RWPE2 (cell line): ENCODE results near the gene SP3.

Experiments used
- ATAC-seq: fragments of 200-7000 bp; cut with Tn5 transposase; 3 replicates; pipeline ENCODE4 v1.9.1; 2021; ENCODE audit warnings: low read depth
- DNase-seq: peaks from one replicate; pipeline ENCODE4 v3.0.0-alpha.2; 2020; ENCODE audit warnings: low spot score
- H3K27ac ChIP-seq: fragments of 450-650 bp; 2 replicates; pipeline ENCODE4 v1.5.1; 2017; ENCODE audit warnings: mild to moderate bottlenecking; ENCODE audit not compliant: poor library complexity, severe bottlenecking
- H3K27me3 ChIP-seq: fragments of 250-450 bp; sonication (Bioruptor Pico); 2 replicates; pipeline ENCODE4 v1.5.1; 2021; ENCODE audit warnings: mild to moderate bottlenecking, moderate library complexity; ENCODE audit not compliant: insufficient read depth, poor library complexity, severe bottlenecking
- H3K36me3 ChIP-seq: fragments of 250-450 bp; sonication (Bioruptor Pico); 2 replicates; pipeline ENCODE4 v1.5.1; 2020; ENCODE audit warnings: low read depth, mild to moderate bottlenecking, moderate library complexity
- H3K4me1 ChIP-seq: fragments of 250-450 bp; sonication (Bioruptor Pico); 2 replicates; pipeline ENCODE4 v1.5.1; 2021; ENCODE audit warnings: mild to moderate bottlenecking, moderate library complexity; ENCODE audit not compliant: insufficient read depth, poor library complexity, severe bottlenecking
- H3K4me3 ChIP-seq: fragments of 250-450 bp; sonication (Bioruptor Pico); 2 replicates; pipeline ENCODE4 v1.5.1; 2021; ENCODE audit warnings: mild to moderate bottlenecking, moderate library complexity; ENCODE audit not compliant: severe bottlenecking
- H3K9me3 ChIP-seq: fragments of 250-450 bp; sonication (Bioruptor Pico); 2 replicates; pipeline ENCODE4 v1.5.1; 2021; ENCODE audit warnings: mild to moderate bottlenecking, moderate library complexity; ENCODE audit not compliant: severe bottlenecking
- TF ChIP-seq, protein P1 (sequence below): fragments of 450-650 bp; IDR thresholded peaks from one replicate; pipeline ENCODE4 v1.5.1; 2017; ENCODE audit warnings: mild to moderate bottlenecking, moderate library complexity; ENCODE audit not compliant: poor library complexity, severe bottlenecking

The SP3 gene

DNA sequence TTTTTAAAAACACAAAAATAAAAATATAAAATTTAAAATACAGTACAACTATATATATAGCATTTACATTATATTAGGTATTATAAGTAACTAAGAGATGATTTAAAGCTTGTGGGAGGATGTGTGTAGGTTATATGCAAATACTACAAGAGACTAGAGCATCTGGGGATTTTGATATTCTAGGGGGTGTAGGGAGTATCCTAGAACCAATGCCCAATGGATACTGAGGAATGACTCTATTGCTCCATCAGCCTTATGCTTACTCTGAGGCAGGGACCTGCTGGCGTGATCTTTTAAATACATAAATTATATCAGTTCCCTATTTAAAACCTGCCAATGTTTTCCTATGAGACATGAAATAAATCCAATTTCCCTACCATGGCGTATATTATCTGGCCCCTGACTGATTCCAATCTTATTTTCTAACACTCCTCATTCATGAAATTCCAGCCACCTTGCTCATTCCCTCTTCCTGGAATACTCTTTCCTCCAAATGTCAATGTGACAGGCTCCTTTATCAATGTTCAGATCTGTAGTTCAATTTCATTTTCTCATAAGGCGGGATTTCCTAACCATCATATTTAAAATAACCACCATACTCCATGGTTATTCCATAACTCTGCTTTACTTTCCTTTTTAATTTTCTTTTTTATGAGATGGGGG, 22.2 kb downstream of the SP3 start:
- ATAC-seq (peak; percentile 30; the same call in 1 of the 3 replicates), DNase-seq (no peak)
- H3K4me1 ChIP-seq = peaks cover 42% of the 10 kb centered on the region
- H3K36me3 ChIP-seq = peaks cover 9% of the 10 kb centered on the region
- no peaks in the 10 kb centered on the region for H3K9me3 ChIP-seq
- H3K27me3 ChIP-seq = no peaks in the 10 kb centered on the region
- no peak overlapping the region for H3K4me3 ChIP-seq
- peak overlapping the region; percentile 19 for H3K27ac ChIP-seq
- TF ChIP-seq, protein P1, sequence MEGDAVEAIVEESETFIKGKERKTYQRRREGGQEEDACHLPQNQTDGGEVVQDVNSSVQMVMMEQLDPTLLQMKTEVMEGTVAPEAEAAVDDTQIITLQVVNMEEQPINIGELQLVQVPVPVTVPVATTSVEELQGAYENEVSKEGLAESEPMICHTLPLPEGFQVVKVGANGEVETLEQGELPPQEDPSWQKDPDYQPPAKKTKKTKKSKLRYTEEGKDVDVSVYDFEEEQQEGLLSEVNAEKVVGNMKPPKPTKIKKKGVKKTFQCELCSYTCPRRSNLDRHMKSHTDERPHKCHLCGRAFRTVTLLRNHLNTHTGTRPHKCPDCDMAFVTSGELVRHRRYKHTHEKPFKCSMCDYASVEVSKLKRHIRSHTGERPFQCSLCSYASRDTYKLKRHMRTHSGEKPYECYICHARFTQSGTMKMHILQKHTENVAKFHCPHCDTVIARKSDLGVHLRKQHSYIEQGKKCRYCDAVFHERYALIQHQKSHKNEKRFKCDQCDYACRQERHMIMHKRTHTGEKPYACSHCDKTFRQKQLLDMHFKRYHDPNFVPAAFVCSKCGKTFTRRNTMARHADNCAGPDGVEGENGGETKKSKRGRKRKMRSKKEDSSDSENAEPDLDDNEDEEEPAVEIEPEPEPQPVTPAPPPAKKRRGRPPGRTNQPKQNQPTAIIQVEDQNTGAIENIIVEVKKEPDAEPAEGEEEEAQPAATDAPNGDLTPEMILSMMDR = no peak

DNA sequence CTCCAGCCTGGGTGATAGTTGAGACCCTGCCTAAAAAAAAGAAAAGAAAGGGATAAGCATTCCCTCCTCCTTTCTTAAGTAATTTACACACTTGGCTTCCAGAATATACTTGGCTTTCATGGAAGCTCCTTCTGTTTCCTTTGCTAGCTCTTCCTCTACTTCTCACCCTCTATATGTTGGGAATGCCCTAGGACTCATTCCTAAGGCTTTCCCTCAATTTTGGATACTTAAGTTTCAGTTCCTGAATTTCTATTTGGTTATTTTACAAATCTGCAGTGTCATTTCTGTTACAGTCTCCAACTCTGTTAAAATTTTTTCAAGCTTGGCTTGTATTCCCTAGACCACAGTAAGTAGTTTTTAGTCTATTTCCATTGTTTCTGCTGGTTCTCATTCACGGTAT, 23.6 kb downstream of the SP3 start:
- peaks cover 41% of the 10 kb centered on the region for H3K4me1 ChIP-seq

DNA sequence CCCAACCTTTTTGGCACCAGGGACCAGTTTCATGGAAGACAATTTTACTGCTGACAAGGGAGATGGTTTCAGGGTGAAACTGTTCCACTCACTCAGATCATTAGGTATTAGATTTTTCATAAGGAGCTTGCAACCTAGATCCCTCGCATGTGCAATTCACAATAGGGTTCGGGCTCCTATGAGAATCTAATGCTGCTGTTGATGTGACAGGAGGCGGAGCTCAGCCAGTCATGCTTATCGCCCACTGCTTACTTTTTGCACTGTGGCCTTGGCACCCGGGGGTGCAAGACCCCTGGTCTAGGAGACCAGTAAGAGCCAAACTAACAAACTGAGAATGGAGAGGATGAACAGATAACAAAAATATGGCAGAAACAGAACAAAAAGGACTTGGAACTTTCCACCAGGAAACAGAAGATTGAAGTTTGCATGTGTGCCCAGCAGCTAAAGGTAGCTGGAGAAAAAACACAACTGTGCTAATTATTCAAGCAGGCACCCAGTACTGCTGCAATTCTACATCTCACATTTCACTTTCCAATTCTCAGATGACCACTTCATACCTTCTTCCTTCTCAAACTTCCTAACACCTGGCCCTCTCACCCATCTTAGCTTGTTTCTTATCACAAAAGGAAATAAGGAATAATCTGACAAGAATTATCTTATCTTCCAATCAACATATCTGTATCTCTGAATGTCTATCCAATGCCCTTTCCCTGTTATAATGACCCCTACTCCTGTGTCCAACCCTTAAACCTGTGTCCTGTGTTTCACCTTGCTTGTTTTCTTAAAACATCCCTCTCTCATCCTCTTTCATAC, 24.8 kb downstream of the SP3 start:
- ATAC-seq (no peak), DNase-seq (no peak)
- TF ChIP-seq, protein P1 = no peak
- H3K27me3 ChIP-seq = no peaks in the 10 kb centered on the region
- H3K9me3 ChIP-seq = no peaks in the 10 kb centered on the region
- H3K27ac ChIP-seq = peak overlapping the region; percentile 34
- no peak overlapping the region for H3K4me3 ChIP-seq
- peaks cover 43% of the 10 kb centered on the region for H3K4me1 ChIP-seq
- peaks cover 8% of the 10 kb centered on the region for H3K36me3 ChIP-seq

More for the DNA sequence above, 23.6 kb downstream of the SP3 start:
- Histone ChIP-seq H3K36me3 (peaks cover 9% of the 10 kb centered on the region), H3K27me3 (no peaks in the 10 kb centered on the region), H3K4me3 (no peak overlapping the region), H3K9me3 (no peaks in the 10 kb centered on the region), H3K27ac (peak overlapping the region; percentile 7)
- DNase-seq = no peak
- ATAC-seq = no peak
- TF ChIP-seq, protein P1 = no peak

DNA sequence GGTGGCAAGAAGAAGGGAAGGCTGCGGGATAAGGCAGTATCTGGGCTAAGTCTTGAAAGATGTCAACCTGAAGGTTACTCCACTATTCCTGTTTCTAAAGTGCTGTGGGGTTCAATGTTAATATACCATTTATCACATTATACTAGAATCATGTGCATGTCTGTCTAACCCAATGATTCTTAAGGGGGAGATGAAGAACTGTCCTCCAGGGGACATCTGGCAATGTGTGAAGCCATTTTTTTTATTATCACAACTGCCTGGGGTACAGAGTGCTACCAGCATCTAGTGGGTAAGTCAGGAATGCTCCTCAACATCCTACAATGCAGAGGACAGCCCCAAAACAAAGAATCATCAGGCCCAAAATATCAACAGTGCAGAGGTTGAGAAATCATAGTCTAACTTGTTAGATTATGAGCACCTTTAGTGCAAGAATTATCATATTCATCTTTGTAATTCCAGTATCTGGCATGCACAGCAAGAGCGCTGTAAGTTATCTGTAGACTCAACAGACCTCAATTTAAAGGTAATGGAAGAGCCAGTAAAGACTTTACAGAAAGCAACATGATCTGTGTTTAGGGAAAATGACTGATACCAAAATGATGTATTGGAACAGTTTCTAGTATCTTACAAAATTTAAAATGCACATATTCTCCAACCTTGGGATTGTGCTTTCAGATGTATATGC, 26.3 kb downstream of the SP3 start:
- 0 out of 2 replicates have a peak, but pooled peaks cover 2% of the 10 kb centered on the region for H3K36me3 ChIP-seq
- DNase-seq (no peak), ATAC-seq (no peak)
- H3K4me3 ChIP-seq = no peak overlapping the region
- no peaks in the 10 kb centered on the region for H3K27me3 ChIP-seq
- H3K27ac ChIP-seq = peak overlapping the region; percentile 34
- TF ChIP-seq, protein P1 = no peak
- H3K9me3 ChIP-seq = no peaks in the 10 kb centered on the region
- H3K4me1 ChIP-seq = peaks cover 34% of the 10 kb centered on the region
